Measurements from ENCODE around the gene PRAC2.

- TF ChIP-seq POLR2A (IDR thresholded peaks at IDR 0.05) (no peak), EP300 (IDR thresholded peaks at IDR 0.05) (no peak)
Measured at GRCh38 chr17:48756830-48757251, 33.9 kb downstream of the PRAC2 start.

Data from suprapubic skin (tissue), 2 donors.